A204.1 (cell line): ENCODE measurements around the gene PIP5K1C.

Experiments
- FAIRE-seq: peaks from 2 replicates; lab custom pipeline; 2012; peaks lifted over from hg19 to GRCh38; lab: Jason Lieb, UNC

The PIP5K1C gene

GRCh38 chr19:3625996-3626472, 74.2 kb downstream of the PIP5K1C start:
- no peak for FAIRE-seq

- FAIRE-seq: no peak
Observed at GRCh38 chr19:3623716-3624115, 76.6 kb downstream of the PIP5K1C start.

GRCh38 chr19:3622224-3622623, 78.0 kb downstream of the PIP5K1C start:
- no peak for FAIRE-seq

GRCh38 chr19:3621689-3622088, 78.6 kb downstream of the PIP5K1C start:
- no peak for FAIRE-seq

- no peak for FAIRE-seq
Observed at GRCh38 chr19:3620817-3621547, 79.3 kb downstream of the PIP5K1C start.

GRCh38 chr19:3620145-3620816, 80.0 kb downstream of the PIP5K1C start:
- FAIRE-seq: no peak

GRCh38 chr19:3619631-3620012, 80.6 kb downstream of the PIP5K1C start:
- FAIRE-seq: no peak

GRCh38 chr19:3618811-3619630, 81.2 kb downstream of the PIP5K1C start:
- FAIRE-seq: no peak

GRCh38 chr19:3618144-3618810, 82.0 kb downstream of the PIP5K1C start:
- FAIRE-seq: no peak

- no peak for FAIRE-seq
Observed at GRCh38 chr19:3617463-3617862, 82.8 kb downstream of the PIP5K1C start.

GRCh38 chr19:3615524-3616135, 84.6 kb downstream of the PIP5K1C start:
- no peak for FAIRE-seq

- no peak for FAIRE-seq
Observed at GRCh38 chr19:3614858-3615505, 85.3 kb downstream of the PIP5K1C start.

GRCh38 chr19:3613818-3614661, 86.2 kb downstream of the PIP5K1C start:
- no peak for FAIRE-seq

GRCh38 chr19:3612901-3613741, 87.1 kb downstream of the PIP5K1C start:
- no peak for FAIRE-seq

- FAIRE-seq: no peak
Observed at GRCh38 chr19:3612330-3612729, 87.9 kb downstream of the PIP5K1C start.

GRCh38 chr19:3611841-3612240, 88.4 kb downstream of the PIP5K1C start:
- FAIRE-seq: no peak

GRCh38 chr19:3610745-3611717, 89.2 kb downstream of the PIP5K1C start:
- no peak for FAIRE-seq
